H1 (cell line): ENCODE results near the gene SCMH1. TPM values are rescaled to one million over a fixed set of nuclear protein-coding genes. Genes with fewer than 3 reads are reported as not detected.
A peak's percentile ranks its signal among the peaks of the same experiment; 100 is the strongest.

Experiments
- BACH1 ChIP-seq: IDR thresholded peaks from 2 replicates; pipeline ENCODE4 v1.6.1; 2012; ENCODE audit warnings: low read length, improper control_type of control experiment
- BRCA1 ChIP-seq: IDR thresholded peaks from 2 replicates; pipeline ENCODE4 v1.6.1; 2012; ENCODE audit warnings: low read depth, low read length, improper control_type of control experiment
- CBX5 ChIP-seq: fragments of 300-800, 300-1000 bp; sonication (generic); IDR thresholded peaks from 2 replicates; pipeline ENCODE4 v1.7.1; 2016; ENCODE audit warnings: antibody characterized with exemption, low read length, low read depth
- CBX8 ChIP-seq: fragments of 300-800, 300-1000 bp; sonication (generic); IDR thresholded peaks from 2 replicates; pipeline ENCODE4 v1.7.1; 2016; ENCODE audit warnings: low read depth, low read length, borderline replicate concordance
- CTBP2 ChIP-seq: IDR thresholded peaks from 2 replicates; pipeline ENCODE4 v1.7.0; 2011; ENCODE audit warnings: borderline replicate concordance, mild to moderate bottlenecking, moderate library complexity, mixed read lengths, low read length; ENCODE audit not compliant: insufficient read depth, insufficient read length
- GABPA ChIP-seq: IDR thresholded peaks from 2 replicates; pipeline ENCODE4 v1.6.1; 2011; ENCODE audit warnings: mild to moderate bottlenecking, low read length, moderate library complexity, borderline replicate concordance; ENCODE audit not compliant: insufficient read depth
- GTF2F1 ChIP-seq: IDR thresholded peaks from 2 replicates; pipeline ENCODE4 v1.6.1; 2012; ENCODE audit warnings: low read depth, low read length, improper control_type of control experiment, borderline replicate concordance
- HDAC2 ChIP-seq, 2 experiments: fragments of 300-600 bp in 1 of 2; sonication (generic) in 1 of 2; IDR thresholded peaks; 2 replicates each; pipeline ENCODE4 v1.6.1; 2011 to 2012; ENCODE audit warnings: low read depth in 2 of 2, low read length in 2 of 2, mild to moderate bottlenecking in 2 of 2, moderate library complexity in 2 of 2, borderline replicate concordance in 1 of 2, inconsistent platforms in 1 of 2
- KDM1A ChIP-seq: fragments of 200-600, 300-600 bp; sonication (generic); IDR thresholded peaks from 2 replicates; pipeline ENCODE4 v1.7.1; 2016; ENCODE audit warnings: mild to moderate bottlenecking, low read length, borderline replicate concordance
- KDM4A ChIP-seq: IDR thresholded peaks from one replicate; pipeline ENCODE4 v1.7.1; 2012; ENCODE audit warnings: low read depth, mild to moderate bottlenecking, moderate library complexity, low read length, inconsistent platforms; ENCODE audit not compliant: severe bottlenecking
- MAFK ChIP-seq: IDR thresholded peaks from 2 replicates; pipeline ENCODE4 v1.6.1; 2012; ENCODE audit warnings: low read depth, mild to moderate bottlenecking, improper control_type of control experiment, low read length
- NRF1 ChIP-seq: IDR thresholded peaks from 2 replicates; pipeline ENCODE4 v1.6.1; 2011; ENCODE audit warnings: mild to moderate bottlenecking, low read depth, low read length, improper control_type of control experiment
- POU5F1 ChIP-seq: IDR thresholded peaks from 2 replicates; pipeline ENCODE4 v1.6.1; 2011; ENCODE audit warnings: low read depth, mild to moderate bottlenecking, low read length, moderate library complexity
- RAD21 ChIP-seq, 2 experiments: IDR thresholded peaks in 1 of 2; conservative IDR thresholded peaks in 1 of 2; 2 replicates each; pipeline ENCODE4 v1.6.1; 2011; ENCODE audit warnings: low read depth in 2 of 2, low read length in 2 of 2, improper control_type of control experiment in 1 of 2, inconsistent platforms in 1 of 2, mild to moderate bottlenecking in 1 of 2, moderate library complexity in 1 of 2
- SAP30 ChIP-seq: fragments of 300-600 bp; sonication (generic); IDR thresholded peaks from 2 replicates; pipeline ENCODE4 v1.7.1; 2012; ENCODE audit warnings: low read length, moderate library complexity, mild to moderate bottlenecking, inconsistent platforms; ENCODE audit not compliant: insufficient read depth, insufficient replicate concordance
- SIN3A ChIP-seq, 2 experiments: IDR thresholded peaks in 1 of 2; conservative IDR thresholded peaks in 1 of 2; 2 replicates each; pipeline ENCODE4 v1.6.1; 2011 to 2012; ENCODE audit warnings: low read length in 2 of 2, improper control_type of control experiment in 1 of 2, low read depth in 1 of 2, mild to moderate bottlenecking in 1 of 2
- SP2 ChIP-seq: IDR thresholded peaks from 2 replicates; pipeline ENCODE4 v1.6.1; 2012; ENCODE audit warnings: mild to moderate bottlenecking, low read length, inconsistent platforms
- SUZ12 ChIP-seq: fragments of 200-600 bp; sonication (generic); IDR thresholded peaks from 2 replicates; pipeline ENCODE4 v1.6.1; 2012; ENCODE audit warnings: mild to moderate bottlenecking, inconsistent platforms, low read length, moderate library complexity, mixed read lengths
- TAF7 ChIP-seq: optimal IDR thresholded peaks from 2 replicates; pipeline ENCODE3; 2011; ENCODE audit warnings: low read depth, mild to moderate bottlenecking, inconsistent platforms, low read length, moderate library complexity, borderline replicate concordance
- TBP ChIP-seq: IDR thresholded peaks from 2 replicates; pipeline ENCODE4 v1.6.1; 2011; ENCODE audit warnings: low read depth, low read length, improper control_type of control experiment
- TCF12 ChIP-seq: IDR thresholded peaks from 2 replicates; pipeline ENCODE4 v1.6.1; 2011; ENCODE audit warnings: low read depth, mild to moderate bottlenecking, low read length
- TEAD4 ChIP-seq: IDR thresholded peaks from 2 replicates; pipeline ENCODE4 v1.6.1; 2012; ENCODE audit warnings: low read depth, low read length, inconsistent platforms, mixed read lengths
- YY1 ChIP-seq: IDR thresholded peaks from 2 replicates; pipeline ENCODE4 v1.6.1; 2011; ENCODE audit warnings: low read depth, mild to moderate bottlenecking, low read length
- ZNF274 ChIP-seq: IDR thresholded peaks from 2 replicates; pipeline ENCODE4 v1.7.0; 2012; ENCODE audit warnings: low read length, borderline replicate concordance; ENCODE audit errors: extremely low read depth
- polyA plus RNA-seq, 7 experiments: library from polyadenylated mRNA; depleted of rRNA in 3 of 7; stranded (reverse) in 5 of 7; unstranded in 2 of 7; fragments of >200 nt in 5 of 7; fragments of 200-250 nt in 2 of 7; gene quantifications; 1 replicate in 5 of 7; 2 replicates in 1 of 7; 4 replicates in 1 of 7; pipeline versions ENCODE4 v1.2.1 to v1.2.3, GENCODE V29; 2011 to 2013; ENCODE audit warnings: missing spikeins in 2 of 7, mixed read lengths in 2 of 7
- total RNA-seq: library from RNA; stranded (reverse); fragmentation: NEBNext Ultra II Directional; extraction: Animal tissue kit (Norgen Biotek cat#: 25700); gene quantifications from 2 replicates; pipeline ENCODE4 v1.2.1, GENCODE V29; 2021

Gene SCMH1
- total and polyA plus RNA-seq, 2 of the 8 experiments (the other 6 are each of a cell fraction or from before 2014, with no cell fraction given), result 16.6 to 30.7 TPM

GRCh38 chr1:41021526-41022308 is 220.4 kb downstream of the SCMH1 start, which contains the start of gene SLFNL1 (continued):
- TF ChIP-seq TCF12 (no peak), POU5F1 (no peak), KDM4A (no peak), GTF2F1 (no peak), CTBP2 (no peak), ZNF274 (no peak), CBX8 (no peak), BRCA1 (no peak), RAD21 (IDR thresholded peaks at IDR 0.05 in 1 of 2, conservative IDR thresholded peaks at IDR 0.05 in 1 of 2; ENCODE audit: low read depth in 2 of 2, low read length in 2 of 2) (peak in 1 of 2 experiments; percentile 17; a peak in 1 of 4 replicates), CBX5 (no peak), NRF1 (no peak), SIN3A (conservative IDR thresholded peaks at IDR 0.05 in 1 of 2, IDR thresholded peaks at IDR 0.05 in 1 of 2; ENCODE audit: low read depth in 1 of 2, low read length in 2 of 2) (peak in 1 of 2 experiments; percentile 85; a peak in 2 of 4 replicates), SP2 (no peak), YY1 (no peak), TBP (no peak), SAP30 (no peak), KDM1A (no peak), MAFK (no peak), HDAC2 (IDR thresholded peaks at IDR 0.05; ENCODE audit: borderline replicate concordance in 1 of 2, low read depth in 2 of 2, low read length in 2 of 2) (no peak), TAF7 (no peak), GABPA (no peak), SUZ12 (no peak), TEAD4 (no peak), BACH1 (no peak)
